Renal cortex interstitium (tissue), 11 donors: ENCODE results near the gene UTS2R. TPM values are rescaled to one million over a fixed set of nuclear protein-coding genes. Genes with fewer than 3 reads are reported as not detected.

Source experiments
- DNase-seq, 11 donors: peaks; one replicate each; pipeline ENCODE4 v3.0.0-alpha.2; 2013; ENCODE audit warnings: low read depth in 9 of 11, low spot score in 4 of 11; ENCODE audit errors: extremely low read depth in 1 of 11
- polyA plus RNA-seq, 3 donors: library from polyadenylated mRNA; unstranded; fragments of 120-200 nt; gene quantifications; one replicate each; pipeline ENCODE4 v1.2.1, GENCODE V29; 2013; ENCODE audit not compliant: insufficient read length in 3 of 3

Gene UTS2R
- polyA plus RNA-seq, 3 donors: 0.70 to 0.73 TPM; not detected in 1

- no peak for DNase-seq
These were observed 12.6 kb downstream of the UTS2R start for GRCh38 chr17:82384051-82384729.

GRCh38 chr17:82384730-82385481 is 13.3 kb downstream of the UTS2R start:
- no peak for DNase-seq

GRCh38 chr17:82385559-82386254 is 14.1 kb downstream of the UTS2R start:
- DNase-seq: no peak

- no peak for DNase-seq
These were observed 14.8 kb downstream of the UTS2R start for GRCh38 chr17:82386255-82386831.

GRCh38 chr17:82386881-82387704 is 15.5 kb downstream of the UTS2R start:
- no peak for DNase-seq

- no peak for DNase-seq
These were observed 16.1 kb downstream of the UTS2R start for GRCh38 chr17:82387705-82388106.

- DNase-seq: no peak
These were observed 16.8 kb downstream of the UTS2R start for GRCh38 chr17:82388223-82388921.

- DNase-seq: no peak
These were observed 17.3 kb downstream of the UTS2R start for GRCh38 chr17:82388922-82389283.

GRCh38 chr17:82389379-82389778 is 17.8 kb downstream of the UTS2R start:
- no peak for DNase-seq

GRCh38 chr17:82390015-82390859 is 18.7 kb downstream of the UTS2R start:
- DNase-seq: no peak

GRCh38 chr17:82390860-82391435 is 19.4 kb downstream of the UTS2R start:
- DNase-seq: no peak

GRCh38 chr17:82391496-82392066 is 20.0 kb downstream of the UTS2R start:
- DNase-seq: no peak

GRCh38 chr17:82392209-82392920 is 20.8 kb downstream of the UTS2R start:
- no peak for DNase-seq

- no peak for DNase-seq
These were observed 21.4 kb downstream of the UTS2R start for GRCh38 chr17:82392941-82393340.

- peak in 1 of 11 donors; percentile 57 for DNase-seq
These were observed 22.7 kb downstream of the UTS2R start for GRCh38 chr17:82394278-82394677.
